Measurements from ENCODE around the gene ZNF429.
"Not testable (repeated sequence)": the region's sequence is repeated elsewhere in the genome, so short reads cannot be mapped to it uniquely, and the experiment has no call there.

The ZNF429 gene

DNA sequence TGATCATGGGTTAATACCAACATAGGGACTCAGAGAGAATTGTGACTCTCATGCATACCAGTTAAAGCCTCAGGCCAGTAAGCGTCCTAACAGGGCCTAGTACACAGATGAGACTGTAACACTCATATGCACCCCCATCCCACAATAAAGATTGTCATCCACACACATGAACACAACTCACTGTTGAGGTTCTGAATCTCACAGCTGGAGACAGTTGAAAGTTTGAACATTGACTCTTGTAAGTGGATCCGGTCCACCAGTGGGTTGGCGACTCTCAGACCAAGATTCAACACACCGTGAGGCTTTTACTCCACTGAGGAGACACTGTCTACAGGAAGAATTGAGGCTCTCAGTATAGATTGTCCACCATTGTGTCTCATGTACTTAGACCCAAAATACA, 88.1 kb downstream of the ZNF429 start:
- no peak for DNase-seq

GRCh38 chr19:21593934-21594820, 88.8 kb downstream of the ZNF429 start:
- DNase-seq = no peak

DNA sequence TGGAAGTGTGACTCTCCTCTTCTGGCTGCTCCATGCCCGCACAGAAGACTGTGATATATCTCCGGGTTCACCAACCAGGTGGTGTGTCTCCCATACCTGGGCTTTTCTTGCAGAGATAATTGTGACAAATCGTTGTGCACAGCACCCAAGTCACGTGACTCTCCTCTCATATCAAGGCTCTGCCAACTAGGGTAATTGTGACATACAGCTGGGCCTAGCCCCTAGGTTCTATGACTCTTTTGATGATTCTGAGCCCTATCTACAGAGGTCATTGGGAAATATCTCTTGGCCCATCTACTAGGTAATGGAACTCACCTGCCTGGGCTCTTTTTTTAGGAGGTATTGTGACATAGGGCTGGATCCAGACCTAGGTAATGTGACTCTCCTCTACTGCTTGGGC, 89.8 kb downstream of the ZNF429 start:
- no peak for DNase-seq

- no peak for DNase-seq
Observed at GRCh38 chr19:21602082-21602658, 96.8 kb downstream of the ZNF429 start.

DNA sequence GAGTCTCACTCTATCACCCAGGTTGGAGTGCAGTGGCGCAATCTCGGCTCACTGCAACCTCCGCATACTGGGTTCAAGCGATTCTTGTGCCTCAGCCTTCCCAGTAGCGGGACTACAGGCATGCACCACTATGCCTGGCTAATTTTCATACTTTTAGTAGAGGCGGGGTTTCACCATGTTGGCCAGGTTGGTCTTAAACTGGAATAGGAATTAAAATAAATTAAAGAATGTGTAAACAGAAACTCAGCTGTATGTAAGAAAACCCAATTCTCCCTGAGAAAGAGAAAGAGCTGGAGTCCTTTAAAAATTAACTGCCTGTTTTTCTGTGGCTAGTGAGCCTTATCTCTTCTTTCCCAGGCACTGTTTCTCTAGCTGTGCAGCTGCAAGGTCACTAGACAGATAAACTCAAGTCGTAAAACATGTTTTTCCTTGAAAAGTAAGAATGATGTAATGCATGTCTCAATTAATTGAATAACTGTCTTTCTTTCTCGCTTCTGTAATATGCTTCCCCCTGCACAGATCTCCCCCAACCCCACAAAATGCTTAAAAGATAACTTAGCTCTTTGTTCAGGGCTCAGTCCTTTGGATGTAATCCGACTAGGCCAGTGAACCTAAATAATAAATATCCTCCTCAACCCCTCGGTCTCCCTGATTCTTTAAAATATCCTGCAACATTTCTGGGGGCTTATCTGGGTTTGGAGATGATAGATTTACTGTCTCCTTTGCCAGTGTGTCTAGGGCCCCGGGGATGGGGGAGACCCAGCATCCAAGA, 97.4 kb downstream of the ZNF429 start:
- not testable (repeated sequence) for DNase-seq

DNA sequence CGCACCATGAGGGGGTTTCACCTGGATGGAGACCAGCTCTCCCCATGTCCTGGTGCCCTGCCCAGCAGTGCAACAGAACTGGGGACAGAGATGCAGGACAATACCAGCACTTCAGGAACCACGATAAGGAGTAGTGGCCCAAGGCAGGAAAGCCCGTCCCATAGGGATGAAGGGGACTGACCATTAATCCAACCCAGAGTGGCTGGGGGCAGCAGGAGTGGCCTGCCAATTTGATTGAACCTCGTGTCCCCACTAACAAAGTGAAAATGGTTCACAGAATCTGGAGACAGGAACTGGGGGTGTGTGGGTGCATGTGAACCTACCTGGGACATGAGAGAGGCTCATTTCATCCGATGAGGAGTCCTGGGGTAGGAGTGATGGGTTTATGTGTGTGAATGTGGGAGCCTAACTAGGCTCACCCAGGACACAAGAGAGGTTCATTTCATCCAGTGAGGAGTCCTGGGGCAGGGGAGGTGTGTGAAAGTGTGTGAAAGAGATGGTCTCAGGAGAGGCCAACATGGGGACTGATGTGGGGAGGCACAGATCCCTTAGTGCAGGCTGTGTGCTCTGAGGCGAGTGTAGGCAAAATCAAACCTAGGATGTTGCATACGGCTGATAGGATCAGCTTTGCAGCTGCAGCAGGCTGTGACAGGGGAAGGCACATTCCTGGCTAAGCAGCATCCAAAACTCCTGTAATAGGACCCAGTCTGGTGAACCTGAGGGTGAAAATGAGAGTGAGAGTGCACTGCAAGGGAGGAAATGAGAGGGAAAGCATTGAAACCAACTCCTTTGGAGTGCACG, 98.2 kb downstream of the ZNF429 start:
- no peak for DNase-seq

GRCh38 chr19:21604351-21604926, 99.0 kb downstream of the ZNF429 start:
- peak; percentile 10 for DNase-seq

Measured in activated CD4-positive, alpha-beta T cell treated with anti-CD3 and anti-CD28 coated beads for 48 hours (primary cell).